Upper lobe of right lung (tissue), 1 donor: ENCODE results near the gene PLRG1. TPM values are rescaled to one million over a fixed set of nuclear protein-coding genes. Genes with fewer than 3 reads are reported as not detected.

Source experiments
- ATAC-seq: fragments of 200-7000 bp; cut with Tn5 transposase; one replicate; pipeline ENCODE4 v1.9.1; 2020; ENCODE audit warnings: mild to moderate bottlenecking, moderate library complexity
- DNase-seq: peaks from one replicate; pipeline ENCODE4 v3.0.0-alpha.2; 2020
- H3K27ac ChIP-seq: fragments of 200-600 bp; one replicate; pipeline ENCODE4 v1.8.0; 2022
- H3K27me3 ChIP-seq: fragments of 200-600 bp; one replicate; pipeline ENCODE4 v1.8.0; 2022; ENCODE audit warnings: mild to moderate bottlenecking
- H3K36me3 ChIP-seq: fragments of 200-600 bp; one replicate; pipeline ENCODE4 v1.8.0; 2022
- H3K4me1 ChIP-seq: fragments of 200-600 bp; one replicate; pipeline ENCODE4 v1.8.0; 2022
- H3K4me3 ChIP-seq: fragments of 200-600 bp; one replicate; pipeline ENCODE4 v1.8.0; 2022; ENCODE audit warnings: mild to moderate bottlenecking
- H3K9me3 ChIP-seq: fragments of 200-600 bp; one replicate; pipeline ENCODE4 v1.8.0; 2022
- CTCF ChIP-seq: fragments of 200-600 bp; IDR thresholded peaks from one replicate; pipeline ENCODE4 v1.8.0; 2022; ENCODE audit warnings: antibody characterized with exemption
- intact Hi-C: fragments of 100-400 bp; cut with DNase I; formaldehyde crosslinking; loops from one replicate; pipeline ENCODE4 v1.11.0; 2022
- total RNA-seq: library from RNA; stranded (reverse); fragmentation: NEBNext Ultra II Directional; extraction: Animal tissue kit (Norgen Biotek cat#: 25700); gene quantifications from one replicate; pipeline ENCODE4 v1.2.1, GENCODE V29; 2021
- donor health status: DM: no; HTN: yes; CAD: no; lungs with severe emphysema.

The PLRG1 gene
- total RNA-seq, 1 donor from 2014 or later: 68.8 TPM

DNA sequence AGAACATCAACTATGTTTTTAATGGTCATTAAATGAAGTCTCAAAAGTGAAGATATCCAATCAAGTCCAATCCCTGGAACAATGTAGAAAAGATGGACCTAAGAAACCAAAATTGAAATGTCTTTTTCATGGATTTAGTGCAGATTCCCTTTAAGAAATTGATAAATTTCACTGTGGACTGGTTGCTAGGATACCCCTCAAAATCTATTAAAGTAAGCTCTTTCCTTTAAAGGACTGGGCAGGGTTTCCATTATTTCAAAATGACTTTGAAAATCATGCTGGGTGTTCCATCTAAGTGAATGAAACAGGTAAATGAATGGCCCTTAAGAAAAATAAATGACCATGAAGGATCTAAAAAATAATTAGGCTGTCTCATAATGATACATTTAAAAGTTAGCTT is 28.6 kb downstream of the PLRG1 start:
- intact Hi-C loops: no loop called here
- Histone ChIP-seq H3K36me3 (no peaks in the 10 kb centered on the region), H3K4me1 (no peaks in the 10 kb centered on the region), H3K27me3 (peaks cover 9% of the 10 kb centered on the region), H3K9me3 (no peaks in the 10 kb centered on the region), H3K4me3 (no peak overlapping the region), H3K27ac (no peak overlapping the region)
- no peak for DNase-seq
- TF ChIP-seq CTCF: no peak
- ATAC-seq: no peak

DNA sequence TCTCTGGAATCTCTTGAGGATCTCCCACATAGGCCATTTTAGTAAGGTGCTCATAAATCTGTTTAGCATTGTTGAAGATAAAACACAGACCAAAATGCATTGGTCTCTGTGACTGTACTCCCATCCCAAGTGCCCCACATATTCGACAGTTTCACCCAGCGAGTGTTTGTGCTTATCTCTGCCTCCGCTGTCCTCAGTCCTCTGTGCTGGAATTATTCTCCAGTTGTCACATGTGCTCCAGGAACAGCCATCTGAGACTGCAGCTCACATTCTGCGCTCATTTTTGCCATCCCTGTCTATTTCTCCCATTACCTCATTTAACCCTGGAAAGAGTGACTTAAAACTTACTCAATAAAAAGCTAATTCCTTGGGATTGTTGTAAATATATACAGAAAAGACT is 31.0 kb downstream of the PLRG1 start:
- H3K27me3 ChIP-seq: peaks cover 9% of the 10 kb centered on the region
- TF ChIP-seq CTCF: no peak
- H3K9me3 ChIP-seq: no peaks in the 10 kb centered on the region
- H3K36me3 ChIP-seq: no peaks in the 10 kb centered on the region
- DNase-seq (no peak), ATAC-seq (no peak)
- no peak overlapping the region for H3K27ac ChIP-seq
- intact Hi-C loops: no loop called here
- H3K4me3 ChIP-seq: no peak overlapping the region
- no peaks in the 10 kb centered on the region for H3K4me1 ChIP-seq

DNA sequence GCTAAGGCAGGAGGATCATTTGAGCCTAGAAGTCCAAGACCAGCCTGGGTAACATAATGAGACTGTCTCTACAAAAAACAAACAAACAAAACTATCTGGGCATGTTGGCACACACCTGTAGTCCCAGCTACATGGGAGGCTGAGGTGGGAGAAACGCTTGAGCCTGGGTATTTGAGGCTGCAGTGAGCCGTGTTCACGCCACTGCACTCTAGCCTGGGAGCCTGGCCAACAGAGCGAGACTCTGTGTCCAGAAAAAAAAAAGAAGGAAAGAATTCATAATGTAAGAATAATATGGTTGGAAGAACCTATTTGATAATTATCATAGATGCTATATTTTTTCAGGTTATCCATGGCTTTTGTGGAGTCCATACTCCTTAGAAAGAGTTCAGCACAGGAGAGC is 32.6 kb downstream of the PLRG1 start:
- Histone ChIP-seq H3K9me3 (no peaks in the 10 kb centered on the region), H3K27me3 (peaks cover 13% of the 10 kb centered on the region), H3K4me3 (no peak overlapping the region), H3K4me1 (no peaks in the 10 kb centered on the region), H3K36me3 (no peaks in the 10 kb centered on the region), H3K27ac (no peak overlapping the region)
- ATAC-seq (no peak), DNase-seq (no peak)
- intact Hi-C loops: no loop called here
- TF ChIP-seq CTCF: no peak

GRCh38 chr4:154516318-154517029 is 33.7 kb downstream of the PLRG1 start:
- ATAC-seq: no peak
- no peak for DNase-seq
- H3K27me3 ChIP-seq: peaks cover 15% of the 10 kb centered on the region
- no peak for TF ChIP-seq CTCF
- no peak overlapping the region for H3K27ac ChIP-seq
- H3K4me1 ChIP-seq: no peaks in the 10 kb centered on the region
- no peak overlapping the region for H3K4me3 ChIP-seq
- intact Hi-C loops: no loop called here
- no peaks in the 10 kb centered on the region for H3K36me3 ChIP-seq
- H3K9me3 ChIP-seq: no peaks in the 10 kb centered on the region

GRCh38 chr4:154511981-154512380 is 38.2 kb downstream of the PLRG1 start:
- intact Hi-C loops: no loop called here
- Histone ChIP-seq H3K4me1 (no peaks in the 10 kb centered on the region), H3K27me3 (peaks cover 10% of the 10 kb centered on the region), H3K27ac (no peak overlapping the region), H3K36me3 (no peaks in the 10 kb centered on the region), H3K9me3 (no peaks in the 10 kb centered on the region), H3K4me3 (no peak overlapping the region)
- ATAC-seq: no peak
- TF ChIP-seq CTCF: no peak
- no peak for DNase-seq

DNA sequence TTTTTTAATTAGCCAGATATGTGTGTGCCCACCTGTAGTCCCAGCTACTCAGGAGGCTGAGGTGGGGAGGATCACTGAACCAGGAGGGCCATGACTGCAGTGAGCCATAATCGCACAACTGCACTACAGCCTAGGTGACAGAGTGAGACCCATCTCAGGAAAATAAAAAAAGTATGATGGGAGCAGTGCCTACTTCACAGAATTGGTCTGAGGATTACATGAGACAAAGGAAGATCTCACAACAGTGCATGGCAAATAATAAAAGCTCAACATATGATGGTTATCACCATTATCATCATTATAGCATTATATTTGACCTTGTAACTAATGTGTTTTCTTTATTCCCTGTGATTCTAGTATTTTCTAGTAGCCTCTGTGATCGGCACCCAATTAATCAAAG is 38.7 kb downstream of the PLRG1 start:
- DNase-seq: no peak
- Histone ChIP-seq H3K9me3 (no peaks in the 10 kb centered on the region), H3K36me3 (no peaks in the 10 kb centered on the region), H3K4me3 (no peak overlapping the region), H3K27ac (no peak overlapping the region), H3K27me3 (peaks cover 10% of the 10 kb centered on the region), H3K4me1 (no peaks in the 10 kb centered on the region)
- ATAC-seq: no peak
- intact Hi-C loops: no loop called here
- TF ChIP-seq CTCF: no peak
